Neuron (in vitro differentiated cells): ENCODE measurements around the gene NOXA1.
"Not testable (repeated sequence)": the region's sequence is repeated elsewhere in the genome, so short reads cannot be mapped to it uniquely, and the experiment has no call there.

Source experiments
- H2AFZ ChIP-seq: one replicate; pipeline ENCODE4 v1.6.1; 2013; ENCODE audit warnings: low read depth, mild to moderate bottlenecking, inconsistent platforms, low read length, moderate library complexity
- H3K27me3 ChIP-seq: one replicate; pipeline ENCODE4 v1.6.1; 2013; ENCODE audit warnings: low read length; ENCODE audit not compliant: insufficient read depth
- H3K36me3 ChIP-seq: one replicate; pipeline ENCODE4 v1.6.1; 2013; ENCODE audit warnings: low read length; ENCODE audit not compliant: insufficient read depth
- H3K4me1 ChIP-seq: one replicate; pipeline ENCODE4 v1.6.1; 2013; ENCODE audit warnings: low read length; ENCODE audit not compliant: insufficient read depth
- H3K4me3 ChIP-seq: 2 replicates; pipeline ENCODE4 v1.5.1; 2013; ENCODE audit warnings: mild to moderate bottlenecking, low read length, moderate library complexity
- H3K9me3 ChIP-seq: one replicate; pipeline ENCODE4 v1.6.1; 2013; ENCODE audit warnings: low read length

The NOXA1 gene

DNA sequence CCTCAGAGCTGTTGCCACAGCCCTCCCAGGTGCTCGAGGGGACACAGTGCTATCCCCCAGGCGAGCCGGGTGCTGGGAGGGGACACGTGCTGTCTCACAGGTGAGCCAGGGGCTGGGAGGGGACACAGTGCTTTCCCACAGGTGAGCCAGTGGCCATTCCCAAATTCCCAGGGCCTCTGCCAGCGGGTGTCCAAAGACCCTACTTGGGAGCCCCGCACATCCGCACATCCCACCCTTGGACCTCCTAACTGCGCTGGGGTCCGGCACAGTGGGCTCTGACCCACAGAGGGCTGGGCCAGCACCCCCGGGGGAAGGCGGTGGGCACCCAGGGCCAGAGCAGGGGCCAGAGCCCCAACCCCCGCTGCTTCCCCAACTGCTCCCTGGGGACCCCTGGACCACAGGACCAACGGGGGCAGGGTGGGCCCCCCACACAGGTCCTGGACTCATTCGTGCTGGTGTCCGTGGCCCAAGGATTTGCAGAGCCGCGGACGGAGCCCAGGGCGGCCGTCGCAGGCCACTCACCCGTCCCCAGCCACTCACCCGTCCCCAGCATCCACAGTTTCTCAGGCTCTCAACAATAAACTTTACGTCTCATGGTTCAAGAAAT lies 18.1 kb upstream of the NOXA1 start:
- Histone ChIP-seq H3K27me3 (no peaks in the 10 kb centered on the region), H3K4me3 (no peak overlapping the region), H3K4me1 (peaks cover 6% of the 10 kb centered on the region), H2AFZ (no peak overlapping the region), H3K36me3 (peaks cover 2% of the 10 kb centered on the region), H3K9me3 (peaks cover 4% of the 10 kb centered on the region)

DNA sequence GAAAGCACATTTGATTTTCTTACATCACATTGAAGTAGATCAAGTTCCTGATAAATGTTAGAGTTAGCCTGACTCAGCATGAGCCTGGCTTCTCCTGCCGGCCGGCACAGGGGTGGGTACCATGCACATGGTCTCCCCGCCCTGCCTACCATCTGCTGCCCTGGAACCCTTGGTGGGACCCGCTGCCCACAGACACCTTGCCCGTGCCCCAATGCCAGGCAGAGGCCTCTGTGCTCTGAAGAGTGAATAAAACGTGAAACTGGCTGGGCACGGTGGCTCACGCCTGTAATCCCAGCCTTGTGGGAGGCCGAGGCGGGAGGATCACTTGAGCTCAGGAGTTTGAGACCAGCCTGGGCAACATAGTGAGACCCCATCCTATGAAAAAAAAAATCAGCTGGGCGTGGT lies 17.5 kb upstream of the NOXA1 start:
- H3K4me3 ChIP-seq = no peak overlapping the region
- no peak overlapping the region for H2AFZ ChIP-seq
- no peaks in the 10 kb centered on the region for H3K27me3 ChIP-seq
- H3K36me3 ChIP-seq = peaks cover 2% of the 10 kb centered on the region
- peaks cover 4% of the 10 kb centered on the region for H3K9me3 ChIP-seq
- H3K4me1 ChIP-seq = peaks cover 6% of the 10 kb centered on the region

DNA sequence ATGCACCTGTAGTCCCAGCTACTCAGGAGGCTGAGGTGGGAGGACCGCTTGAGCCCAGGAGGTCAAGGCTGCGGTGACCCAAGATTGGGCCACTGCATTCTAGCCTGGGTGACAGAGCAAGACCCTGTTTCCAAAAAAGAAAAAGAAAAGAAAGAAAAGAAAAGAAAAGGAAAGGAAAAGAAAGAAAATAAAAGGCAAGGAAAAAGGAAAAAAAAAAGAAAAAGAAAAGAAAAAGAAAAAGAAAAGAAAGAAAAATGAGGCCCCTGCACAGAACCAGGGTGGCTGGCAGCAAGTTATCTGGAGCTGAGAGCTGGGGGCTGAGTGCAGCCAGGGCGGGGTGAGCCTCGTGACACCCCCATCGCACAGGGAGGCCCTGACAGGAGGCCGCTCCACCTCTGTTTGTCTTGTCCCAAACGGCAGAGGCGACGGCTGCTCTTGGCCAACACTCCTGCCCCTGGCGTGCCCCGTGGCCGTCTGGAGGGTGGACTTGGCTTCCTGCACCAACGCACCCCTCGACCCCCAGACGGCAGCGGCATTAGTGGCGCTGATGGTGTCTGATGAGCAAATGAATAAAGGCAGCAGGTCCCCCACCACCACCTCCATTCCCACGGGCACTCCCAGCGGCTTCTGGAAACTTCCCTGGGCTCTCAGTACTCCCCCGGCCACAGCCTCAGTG lies 17.0 kb upstream of the NOXA1 start:
- H3K27me3 ChIP-seq = no peaks in the 10 kb centered on the region
- H3K4me1 ChIP-seq = peaks cover 6% of the 10 kb centered on the region
- H3K4me3 ChIP-seq = no peak overlapping the region
- peaks cover 2% of the 10 kb centered on the region for H3K9me3 ChIP-seq
- no peak overlapping the region for H2AFZ ChIP-seq
- H3K36me3 ChIP-seq = peaks cover 2% of the 10 kb centered on the region

DNA sequence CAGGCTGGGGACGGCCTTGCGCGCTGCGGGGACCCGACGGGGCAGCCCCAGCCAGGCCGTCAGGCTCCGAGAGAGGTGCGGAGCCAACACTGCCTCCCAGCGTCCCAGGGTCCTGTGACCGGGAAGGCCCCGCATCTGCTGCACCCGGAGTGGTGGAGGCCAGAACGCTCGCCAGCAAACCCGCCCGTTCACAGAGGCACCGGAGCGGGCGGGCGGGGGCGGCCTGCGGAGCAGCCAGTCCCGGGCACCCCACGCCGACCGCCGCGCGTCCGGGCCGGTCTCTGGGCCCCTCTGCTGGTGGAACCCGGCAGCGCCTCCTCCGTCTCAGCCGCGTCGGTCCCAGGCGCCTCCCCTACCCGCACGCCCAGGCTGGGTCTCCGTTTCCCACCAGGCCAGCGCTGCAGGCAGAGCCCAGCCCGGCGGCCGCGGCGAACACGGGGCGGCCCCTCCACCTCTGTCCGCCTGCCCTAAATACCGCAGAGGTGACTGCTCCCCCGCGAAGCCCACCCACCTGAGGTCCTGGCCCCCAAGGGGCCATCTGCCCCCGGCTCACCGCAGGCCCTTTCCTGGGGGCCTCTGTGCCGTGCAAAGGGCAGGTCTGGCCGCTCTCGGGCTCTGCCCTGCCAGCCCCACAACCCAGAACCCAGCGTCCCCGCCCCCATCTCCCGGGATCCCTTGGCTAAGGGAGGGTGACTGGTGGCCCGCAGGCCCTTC lies 16.2 kb upstream of the NOXA1 start:
- Histone ChIP-seq H3K4me3 (peak overlapping the region; percentile 25), H3K27me3 (no peaks in the 10 kb centered on the region), H3K9me3 (peaks cover 2% of the 10 kb centered on the region), H3K36me3 (peaks cover 2% of the 10 kb centered on the region), H2AFZ (no peak overlapping the region), H3K4me1 (peaks cover 6% of the 10 kb centered on the region)

DNA sequence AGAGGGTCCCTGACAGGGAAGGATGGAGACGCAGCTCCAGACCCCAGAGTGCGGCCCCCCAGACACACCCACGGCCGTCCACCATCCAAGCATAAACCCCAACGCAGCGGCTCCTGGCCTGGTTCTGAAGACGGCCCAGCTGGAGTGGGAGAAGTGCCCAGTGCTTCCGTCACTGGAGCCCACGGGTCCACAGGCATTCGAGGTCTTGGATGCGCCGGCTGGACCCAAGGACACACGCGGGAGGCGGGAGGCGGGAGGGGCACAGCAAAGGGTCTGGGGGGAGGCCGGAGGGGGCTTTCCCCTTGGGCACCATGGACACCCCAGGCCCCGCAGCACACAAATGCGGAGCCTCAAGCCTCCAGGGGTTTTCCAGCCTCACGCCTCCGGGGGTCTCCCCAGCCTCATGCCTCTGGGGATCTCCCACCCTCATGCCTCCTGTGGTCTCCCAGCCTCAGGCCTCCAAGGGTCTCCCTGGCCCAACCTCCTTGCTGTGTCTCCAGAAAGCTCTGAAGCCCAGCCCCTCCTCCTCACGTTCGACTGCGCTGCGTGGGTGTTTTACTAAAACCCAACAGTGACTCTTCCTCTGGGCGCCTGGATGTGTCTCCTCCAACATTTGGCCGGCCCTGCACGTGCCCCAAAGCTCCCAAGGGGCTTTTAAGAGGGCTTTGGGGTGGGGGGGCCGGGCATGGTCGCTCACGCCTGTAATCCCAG lies 15.4 kb upstream of the NOXA1 start:
- Histone ChIP-seq H2AFZ (no peak overlapping the region), H3K4me3 (no peak overlapping the region)

DNA sequence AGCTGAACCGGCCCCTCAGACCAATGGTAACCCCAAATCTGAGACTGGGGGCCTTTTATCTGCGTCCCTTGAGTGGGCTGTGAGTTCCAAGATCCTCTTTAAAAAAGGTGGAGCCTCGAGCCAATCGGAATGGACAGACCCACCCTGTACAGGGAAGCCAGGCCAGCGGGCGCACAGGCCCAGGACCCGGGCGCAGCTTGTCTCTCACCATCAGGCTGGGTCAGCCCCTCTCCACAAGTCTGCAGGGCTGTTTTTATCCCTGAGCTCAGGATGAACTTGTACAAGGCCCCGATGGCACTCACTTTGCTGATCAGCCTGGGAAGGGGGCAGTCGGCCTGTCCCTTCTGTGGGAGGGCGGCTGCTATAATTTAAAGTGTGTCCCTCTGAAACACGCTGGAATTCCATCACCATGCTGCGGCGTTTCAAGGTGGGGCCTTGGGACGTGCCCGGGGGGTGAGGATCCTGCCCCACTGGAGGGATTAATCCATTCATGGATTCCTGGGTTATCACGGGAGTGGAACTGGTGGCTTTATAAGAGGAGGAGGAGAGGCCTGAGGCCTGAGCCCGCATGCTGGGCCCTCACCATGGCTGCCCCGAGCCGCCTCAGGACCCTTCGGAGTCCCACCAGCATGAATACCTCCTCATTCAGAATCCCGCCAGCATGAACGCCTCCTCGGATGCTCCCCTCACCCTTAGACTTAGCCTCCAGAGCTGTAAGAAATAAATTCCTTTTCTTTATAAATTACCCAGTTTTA lies 14.4 kb upstream of the NOXA1 start:
- Histone ChIP-seq H2AFZ (no peak overlapping the region), H3K4me1 (peaks cover 8% of the 10 kb centered on the region), H3K9me3 (no peaks in the 10 kb centered on the region), H3K4me3 (no peak overlapping the region), H3K36me3 (no peaks in the 10 kb centered on the region), H3K27me3 (no peaks in the 10 kb centered on the region)

More for the DNA sequence above, 15.4 kb upstream of the NOXA1 start:
- no peaks in the 10 kb centered on the region for H3K27me3 ChIP-seq
- no peaks in the 10 kb centered on the region for H3K36me3 ChIP-seq
- no peaks in the 10 kb centered on the region for H3K9me3 ChIP-seq
- peaks cover 8% of the 10 kb centered on the region for H3K4me1 ChIP-seq

DNA sequence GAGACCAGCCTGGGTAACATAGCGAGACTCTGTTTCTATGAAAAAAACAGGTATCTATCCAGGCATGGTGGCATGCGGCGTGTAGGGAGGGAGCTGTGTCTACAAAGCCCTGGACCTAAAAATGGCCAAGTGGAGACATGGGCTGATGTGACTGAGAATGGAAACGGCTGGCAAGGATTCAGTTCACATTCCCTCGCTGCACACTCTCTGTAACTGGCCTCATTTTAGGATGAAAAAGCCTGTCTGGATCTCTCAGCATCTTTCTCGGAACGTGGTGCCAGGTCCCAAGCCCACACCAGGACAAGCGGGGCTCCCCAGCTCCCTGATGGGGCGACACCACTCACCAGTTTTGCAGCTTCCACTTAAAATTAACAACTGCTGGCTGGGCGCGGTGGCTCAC lies 13.7 kb upstream of the NOXA1 start:
- Histone ChIP-seq H3K36me3 (no peaks in the 10 kb centered on the region), H3K4me3 (no peak overlapping the region)

DNA sequence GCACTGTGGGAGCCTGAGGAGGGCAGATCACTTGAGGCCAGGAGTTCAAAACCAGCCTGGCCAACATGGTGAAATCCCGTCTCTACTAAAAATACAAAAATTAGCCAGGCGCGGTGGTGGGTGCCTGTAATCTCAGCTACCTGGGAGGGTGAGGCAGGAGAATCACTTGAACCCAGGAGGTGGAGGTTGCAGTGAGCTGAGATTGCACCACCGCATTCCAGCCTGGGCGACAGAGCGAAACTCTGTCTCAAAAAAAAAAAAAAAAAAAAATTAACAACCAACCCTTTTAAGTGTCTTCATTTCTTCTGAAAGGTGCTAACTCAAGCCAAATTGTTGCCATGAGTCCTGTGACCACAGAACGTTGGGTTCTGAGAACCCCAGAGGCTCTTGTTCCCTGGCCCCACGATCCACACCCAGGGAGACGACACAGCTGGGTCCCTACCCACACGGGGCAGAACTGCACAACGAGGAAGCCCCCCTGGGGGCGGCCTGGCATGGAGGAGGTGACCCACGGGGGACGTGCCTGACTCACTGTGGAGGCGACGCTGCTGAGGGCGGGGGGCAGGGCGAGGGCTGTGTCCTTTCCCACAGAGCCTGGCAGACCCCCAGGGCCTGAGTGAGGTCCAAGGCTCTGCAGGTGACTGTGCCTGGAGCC lies 12.8 kb upstream of the NOXA1 start:
- not testable (repeated sequence) for H3K9me3 ChIP-seq, H3K36me3 ChIP-seq, H2AFZ ChIP-seq, H3K27me3 ChIP-seq, H3K4me1 ChIP-seq, H3K4me3 ChIP-seq

More for the DNA sequence above, 13.7 kb upstream of the NOXA1 start:
- H2AFZ ChIP-seq = no peak overlapping the region
- peaks cover 8% of the 10 kb centered on the region for H3K4me1 ChIP-seq
- no peaks in the 10 kb centered on the region for H3K9me3 ChIP-seq
- no peaks in the 10 kb centered on the region for H3K27me3 ChIP-seq

DNA sequence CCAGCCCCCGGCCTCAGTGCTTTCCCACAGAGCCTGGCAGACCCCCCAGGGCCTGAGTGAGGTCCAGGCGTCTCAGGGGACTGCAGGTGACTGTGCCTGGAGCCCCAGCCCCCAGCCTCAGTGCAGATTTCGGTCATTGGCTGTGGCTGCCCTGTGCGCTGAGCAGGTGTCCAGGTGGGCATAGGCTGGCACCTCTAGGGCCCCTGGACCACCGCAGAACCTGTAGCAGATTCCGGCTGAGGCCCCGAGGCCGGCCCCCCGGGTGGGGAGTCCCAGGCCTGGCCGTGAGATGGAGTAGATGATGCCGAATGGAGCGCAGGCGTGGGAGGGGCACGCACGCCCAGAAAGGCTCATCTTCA lies 12.3 kb upstream of the NOXA1 start:
- Histone ChIP-seq H3K9me3 (no peaks in the 10 kb centered on the region), H3K36me3 (no peaks in the 10 kb centered on the region), H3K4me3 (no peak overlapping the region)

DNA sequence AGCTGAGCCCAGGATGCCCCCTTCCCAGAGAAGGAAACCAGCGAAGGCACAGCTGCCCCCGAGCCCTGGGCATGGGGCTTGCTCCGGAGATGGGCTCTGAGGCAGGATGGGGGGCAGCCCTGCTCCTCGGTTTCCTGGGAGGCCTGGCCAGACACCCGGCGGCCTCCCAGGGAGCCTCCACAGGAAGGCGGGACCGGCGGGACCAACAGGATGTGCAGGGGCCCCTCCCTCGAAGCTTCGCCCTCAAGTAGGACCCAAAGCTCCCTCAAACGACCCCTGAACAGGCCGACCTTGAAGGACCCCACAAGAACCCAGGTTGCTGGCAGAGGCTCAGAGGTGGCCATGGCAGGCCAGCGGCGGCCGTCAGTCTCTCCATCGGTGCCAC lies 11.9 kb upstream of the NOXA1 start:
- Histone ChIP-seq H3K4me1 (peaks cover 7% of the 10 kb centered on the region), H3K9me3 (no peaks in the 10 kb centered on the region)

More for the DNA sequence above, 12.3 kb upstream of the NOXA1 start:
- H3K27me3 ChIP-seq = no peaks in the 10 kb centered on the region
- H2AFZ ChIP-seq = no peak overlapping the region
- H3K4me1 ChIP-seq = peaks cover 8% of the 10 kb centered on the region

DNA sequence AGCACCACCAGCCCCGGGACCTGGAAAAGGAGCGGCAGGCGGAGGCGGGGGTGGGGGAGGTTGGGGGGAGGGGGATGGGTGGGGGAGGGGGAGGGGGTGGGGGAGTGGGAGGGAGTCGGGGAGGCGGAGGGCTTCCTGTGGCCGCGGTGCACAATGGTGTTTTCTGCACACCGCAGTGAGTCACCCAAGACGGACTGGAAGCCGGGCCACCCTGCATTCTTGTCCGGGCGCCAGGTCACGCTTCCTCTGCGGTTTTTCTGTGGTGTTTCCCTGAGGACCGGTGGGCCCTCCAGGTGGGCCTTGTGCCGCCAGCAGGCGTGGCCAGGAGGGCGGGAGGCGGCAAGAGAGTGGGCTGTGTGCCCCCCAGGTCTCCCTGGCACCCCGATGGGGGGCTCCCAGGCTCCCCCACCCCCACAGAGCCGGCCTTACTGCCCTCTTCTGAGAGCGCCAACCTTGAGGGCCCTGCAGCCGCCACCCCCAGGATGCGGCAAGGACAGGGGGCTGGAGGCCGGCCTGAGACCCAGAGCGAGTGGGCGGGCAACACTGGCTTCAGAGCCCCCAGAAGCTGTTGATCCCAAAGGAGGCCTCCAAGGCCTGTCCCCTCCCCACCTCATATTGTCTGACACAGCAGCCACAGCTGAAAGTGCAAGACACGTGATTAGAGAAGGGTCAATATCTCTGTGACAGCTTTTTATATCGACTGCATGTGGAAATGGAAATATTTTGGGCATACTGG lies 11.4 kb upstream of the NOXA1 start:
- H3K4me3 ChIP-seq = no peak overlapping the region
- H3K9me3 ChIP-seq = peaks cover 2% of the 10 kb centered on the region
- peaks cover 4% of the 10 kb centered on the region for H3K4me1 ChIP-seq
- no peaks in the 10 kb centered on the region for H3K36me3 ChIP-seq
- H2AFZ ChIP-seq = no peak overlapping the region
- no peaks in the 10 kb centered on the region for H3K27me3 ChIP-seq

More for the DNA sequence above, 11.9 kb upstream of the NOXA1 start:
- no peaks in the 10 kb centered on the region for H3K36me3 ChIP-seq
- no peaks in the 10 kb centered on the region for H3K27me3 ChIP-seq
- no peak overlapping the region for H2AFZ ChIP-seq
- H3K4me3 ChIP-seq = no peak overlapping the region

DNA sequence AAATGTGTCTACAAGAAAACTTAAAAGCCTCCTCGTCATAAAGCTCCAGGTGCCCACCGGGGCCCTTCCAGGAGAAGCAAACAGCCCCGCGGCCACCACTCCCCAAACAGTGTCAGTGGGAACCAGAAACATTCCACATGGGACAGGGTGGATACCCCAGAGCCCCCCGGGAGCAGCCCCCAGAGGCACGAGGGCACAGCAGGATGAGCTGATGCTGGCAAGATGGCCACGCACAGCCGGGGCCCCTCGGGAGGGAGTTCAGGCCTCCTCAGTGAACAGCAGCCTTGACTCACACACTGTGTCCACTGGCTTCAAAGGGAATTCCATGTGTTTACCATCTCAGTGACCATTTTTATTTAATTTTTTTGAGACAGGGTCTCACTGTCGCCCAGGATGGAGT lies 10.8 kb upstream of the NOXA1 start:
- H3K4me1 ChIP-seq = peaks cover 4% of the 10 kb centered on the region

More for the DNA sequence above, 10.8 kb upstream of the NOXA1 start:
- Histone ChIP-seq H3K27me3 (no peaks in the 10 kb centered on the region), H3K4me3 (no peak overlapping the region), H2AFZ (no peak overlapping the region), H3K36me3 (no peaks in the 10 kb centered on the region), H3K9me3 (peaks cover 2% of the 10 kb centered on the region)
